SK-N-SH (cell line): ENCODE measurements around the gene ASB3. TPM values are rescaled to one million over a fixed set of nuclear protein-coding genes. Genes with fewer than 3 reads are reported as not detected.
"Not testable (repeated sequence)": the region's sequence is repeated elsewhere in the genome, so short reads cannot be mapped to it uniquely, and the experiment has no call there.

Experiments used
- CTCF ChIA-PET: fragments of 300-600, 350-600 bp; formaldehyde crosslinking; extraction: SDS; loops from one replicate; lab custom pipeline; 2021; lab: Yijun Ruan, JAX
- POLR2A ChIA-PET: fragments of 350-600 bp; sonication (Branson Sonifier 250); formaldehyde crosslinking; extraction: SDS; loops from one replicate; lab custom pipeline; 2020; ENCODE audit warnings: antibody characterized with exemption, inconsistent platforms; lab: Yijun Ruan, JAX
- DNase-seq: peaks from one replicate; pipeline ENCODE4 v3.0.0; 2012
- H2AFZ ChIP-seq: fragments of 200-600 bp; sonication (generic); 2 replicates; pipeline ENCODE4 v1.8.1; 2016; ENCODE audit warnings: antibody characterized with exemption, mild to moderate bottlenecking, low read depth
- H3F3A ChIP-seq: fragments of 200-600 bp; sonication (generic); replicated peaks from 2 replicates; pipeline ENCODE3; 2016; ENCODE audit warnings: antibody characterized with exemption, mild to moderate bottlenecking; ENCODE audit not compliant: insufficient read depth
- H3K27ac ChIP-seq, 2 experiments: fragments of 200-500 bp in 1 of 2; fragments of 200-600 bp in 1 of 2; sonication (Bioruptor generic) in 1 of 2; sonication (generic), shearing (Covaris generic) in 1 of 2; 2 replicates each; pipeline versions ENCODE4 v1.5.1 to v1.6.1; 2014 to 2016; ENCODE audit warnings: low read depth in 2 of 2, inconsistent platforms in 1 of 2, low read length in 1 of 2, mild to moderate bottlenecking in 1 of 2, mixed read lengths in 1 of 2
- H3K27me3 ChIP-seq: fragments of 200-600 bp; sonication (generic), shearing (Covaris generic); 2 replicates; pipeline ENCODE4 v1.6.1; 2016; ENCODE audit warnings: mixed run types; ENCODE audit not compliant: insufficient read depth
- H3K36me3 ChIP-seq, 2 experiments: fragments of 200-500 bp in 1 of 2; fragments of 200-600 bp in 1 of 2; sonication (Bioruptor generic) in 1 of 2; sonication (generic) in 1 of 2; replicated peaks in 1 of 2; 2 replicates each; pipeline versions ENCODE3 to v1.5.1; 2014 to 2016; ENCODE audit warnings: low read length in 1 of 2, mild to moderate bottlenecking in 1 of 2; ENCODE audit not compliant: insufficient read depth in 2 of 2, control insufficient read depth in 1 of 2
- H3K4me1 ChIP-seq, 2 experiments: fragments of 200-500 bp in 1 of 2; fragments of 200-600 bp in 1 of 2; sonication (Bioruptor generic) in 1 of 2; sonication (generic), shearing (Covaris generic) in 1 of 2; 2 replicates each; pipeline versions ENCODE4 v1.5.1 to v1.6.1; 2014 to 2016; ENCODE audit warnings: low read depth in 1 of 2, low read length in 1 of 2, mixed run types in 1 of 2; ENCODE audit not compliant: insufficient read depth in 2 of 2, control insufficient read depth in 1 of 2
- H3K4me2 ChIP-seq: fragments of 200-600 bp; sonication (generic), shearing (Covaris generic); 2 replicates; pipeline ENCODE4 v1.6.1; 2017; ENCODE audit warnings: mixed run types
- H3K4me3 ChIP-seq, 2 experiments: fragments of 200-500 bp in 1 of 2; fragments of 200-600 bp in 1 of 2; sonication (Bioruptor generic) in 1 of 2; sonication (generic), shearing (Covaris generic) in 1 of 2; 2 replicates each; pipeline versions ENCODE4 v1.5.1 to v1.8.1; 2014 to 2016; ENCODE audit warnings: low read depth in 2 of 2, inconsistent platforms in 1 of 2, low read length in 1 of 2, mild to moderate bottlenecking in 1 of 2, mixed read lengths in 1 of 2, moderate library complexity in 1 of 2
- H3K79me2 ChIP-seq: fragments of 200-600 bp; sonication (generic); 2 replicates; pipeline ENCODE4 v1.8.1; 2017; ENCODE audit warnings: mild to moderate bottlenecking; ENCODE audit not compliant: insufficient read depth
- H3K9ac ChIP-seq: fragments of 200-600 bp; sonication (generic); 2 replicates; pipeline ENCODE4 v1.6.1; 2017; ENCODE audit warnings: mixed run types
- H3K9me2 ChIP-seq: fragments of 200-600 bp; sonication (generic); 2 replicates; pipeline ENCODE4 v1.6.1; 2017; ENCODE audit warnings: mixed run types
- H3K9me3 ChIP-seq: fragments of 200-600 bp; sonication (generic); 2 replicates; pipeline ENCODE4 v1.6.1; 2017; ENCODE audit warnings: mixed run types, mild to moderate bottlenecking, moderate library complexity
- H4K20me1 ChIP-seq: fragments of 200-600 bp; sonication (generic); 2 replicates; pipeline ENCODE4 v1.6.1; 2017; ENCODE audit warnings: mild to moderate bottlenecking, mixed run types; ENCODE audit not compliant: insufficient read depth
- CHD2 ChIP-seq: fragments of 150-350 bp; IDR thresholded peaks from 2 replicates; pipeline ENCODE4 v1.6.1; 2018; ENCODE audit warnings: low read length; ENCODE audit not compliant: partially characterized antibody
- CTCF ChIP-seq: fragments of 200-600 bp; sonication (generic); IDR thresholded peaks from 2 replicates; pipeline ENCODE4 v1.6.1; 2017; ENCODE audit warnings: antibody characterized with exemption, mild to moderate bottlenecking, moderate library complexity
- EP300 ChIP-seq, 2 experiments: IDR thresholded peaks; 2 replicates each; pipeline versions ENCODE4 v1.4.0 to v1.6.1; 2012; ENCODE audit warnings: borderline replicate concordance in 1 of 2, low read depth in 1 of 2, low read length in 1 of 2
- FOSL2 ChIP-seq: IDR thresholded peaks from 2 replicates; pipeline ENCODE4 v1.4.0; 2012; ENCODE audit warnings: low read depth, mild to moderate bottlenecking, moderate library complexity, borderline replicate concordance
- FOXJ3 ChIP-seq: sonication (generic); formaldehyde crosslinking; IDR thresholded peaks from 2 replicates; pipeline ENCODE4 v1.5.1; 2020; ENCODE audit warnings: mild to moderate bottlenecking, missing genetic modification reagents
- POLR2AphosphoS5 ChIP-seq: IDR thresholded peaks from 2 replicates; pipeline ENCODE4 v1.6.1; 2012; ENCODE audit warnings: low read depth, low read length
- RCOR1 ChIP-seq: fragments of 150-350 bp; IDR thresholded peaks from 2 replicates; pipeline ENCODE4 v1.6.1; 2017; ENCODE audit warnings: antibody characterized with exemption, low read length
- RXRA ChIP-seq: IDR thresholded peaks from 2 replicates; pipeline ENCODE4 v1.4.0; 2012; ENCODE audit warnings: low read depth, mild to moderate bottlenecking, borderline replicate concordance
- ZBTB33 ChIP-seq: IDR thresholded peaks from 2 replicates; pipeline ENCODE4 v1.4.0; 2012; ENCODE audit warnings: low read depth, borderline replicate concordance
- WGBS: methylation state at CpG from one replicate; pipeline ENCODE4 v1.1.6; 2017; ENCODE audit warnings: low lambda C conversion rate; 5-methylcytosine and 5-hydroxymethylcytosine counted together
- polyA plus RNA-seq, 3 experiments: library from polyadenylated mRNA; depleted of rRNA; stranded (reverse); fragments of >200 nt; gene quantifications; 2 replicates each; pipeline ENCODE4 v1.2.3, GENCODE V29; 2012
- TF ChIP-seq, protein P1 (sequence below): IDR thresholded peaks from 2 replicates; pipeline ENCODE4 v1.4.0; 2012; ENCODE audit warnings: low read depth
- TF ChIP-seq, protein P2 (sequence below): fragments of 150-350 bp; IDR thresholded peaks from 2 replicates; pipeline ENCODE4 v1.6.1; 2017; ENCODE audit warnings: antibody characterized with exemption, low read length, low read depth, borderline replicate concordance

Gene ASB3
- polyA plus RNA-seq, 1 of the 3 experiments (the other 2 are of a cell fraction) = 16.2 TPM

DNA sequence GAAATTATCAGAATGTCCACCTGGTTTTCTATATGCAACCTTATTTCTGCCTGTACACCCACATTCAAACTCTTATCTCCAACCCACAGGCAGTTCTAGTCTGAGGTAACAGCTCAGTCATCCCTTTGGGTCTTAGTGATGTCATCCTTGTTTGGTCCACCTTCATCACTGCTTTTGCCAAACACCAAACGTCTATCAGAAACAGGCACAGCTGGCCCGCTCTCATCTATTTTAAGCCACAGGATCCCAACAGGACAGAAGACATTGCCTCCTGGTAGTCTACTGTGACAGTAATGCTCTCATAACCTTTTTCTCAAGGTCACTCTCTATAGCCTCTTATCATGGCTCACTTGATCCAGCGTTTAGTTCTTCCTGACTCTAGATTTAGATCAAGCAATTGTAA lies 118.1 kb downstream of the ASB3 start:
- Histone ChIP-seq H3F3A (no peaks in the 10 kb centered on the region), H3K36me3 (no peaks in the 10 kb centered on the region), H3K27ac (no peak overlapping the region), H3K9me3 (no peaks in the 10 kb centered on the region), H3K9me2 (no peaks in the 10 kb centered on the region), H3K4me2 (no peak overlapping the region), H3K4me1 (no peaks in the 10 kb centered on the region), H4K20me1 (no peaks in the 10 kb centered on the region), H2AFZ (no peak overlapping the region), H3K79me2 (no peaks in the 10 kb centered on the region), H3K27me3 (no peaks in the 10 kb centered on the region), H3K9ac (no peak overlapping the region), H3K4me3 (no peak overlapping the region)
- ChIA-PET CTCF (no interaction called here), POLR2A (no interaction called here)
- no peak for DNase-seq
- TF ChIP-seq, protein P1, sequence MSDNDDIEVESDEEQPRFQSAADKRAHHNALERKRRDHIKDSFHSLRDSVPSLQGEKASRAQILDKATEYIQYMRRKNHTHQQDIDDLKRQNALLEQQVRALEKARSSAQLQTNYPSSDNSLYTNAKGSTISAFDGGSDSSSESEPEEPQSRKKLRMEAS = no peak
- TF ChIP-seq CHD2 = no peak
- 93% methylated on average over 3 of the region's 3 CpGs for WGBS

- H3K36me3 ChIP-seq, H3K9me2 ChIP-seq, H3F3A ChIP-seq, H3K27ac ChIP-seq, H3K4me3 ChIP-seq, POLR2A ChIA-PET, CTCF ChIA-PET, H3K9ac ChIP-seq, H3K4me1 ChIP-seq, H3K4me2 ChIP-seq, H2AFZ ChIP-seq, H3K9me3 ChIP-seq, H3K79me2 ChIP-seq, H3K27me3 ChIP-seq, DNase-seq, H4K20me1 ChIP-seq: not testable (repeated sequence)
- WGBS = 92% methylated on average over 5 of the region's 5 CpGs
Observed at GRCh38 chr2:53667130-53667529, 119.6 kb downstream of the ASB3 start.

DNA sequence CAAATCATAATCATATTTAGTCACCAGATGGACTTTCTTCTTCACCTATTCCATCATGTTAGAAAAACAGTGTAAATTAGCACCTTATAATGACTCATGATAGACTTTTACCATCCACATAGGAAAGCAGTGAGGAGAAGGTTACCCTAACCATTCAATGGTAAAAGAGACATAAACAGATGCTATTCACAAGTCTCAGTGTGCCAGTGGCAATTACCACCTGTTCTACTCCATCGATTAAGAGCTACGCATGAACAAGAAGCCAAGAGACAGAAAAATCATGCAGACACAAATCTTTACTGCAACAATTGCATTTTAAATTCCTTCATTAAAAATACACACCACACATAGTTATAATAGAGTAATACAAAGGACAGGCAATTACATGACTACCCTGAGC lies 125.9 kb downstream of the ASB3 start:
- H3K36me3 ChIP-seq = no peaks in the 10 kb centered on the region
- no peak for DNase-seq
- no peaks in the 10 kb centered on the region for H3K4me1 ChIP-seq
- no peaks in the 10 kb centered on the region for H3K9me2 ChIP-seq
- no peak overlapping the region for H3K4me2 ChIP-seq
- no peak overlapping the region for H3K4me3 ChIP-seq
- 96% methylated on average over 2 of the region's 2 CpGs for WGBS
- ChIA-PET POLR2A (no interaction called here), CTCF (no interaction called here)
- no peaks in the 10 kb centered on the region for H3K9me3 ChIP-seq
- TF ChIP-seq RXRA = no peak
- no peak for TF ChIP-seq FOXJ3 (CRISPR knock-in tag)
- no peak for TF ChIP-seq POLR2AphosphoS5
- no peak for TF ChIP-seq RCOR1
- no peak for TF ChIP-seq CHD2
- no peak for TF ChIP-seq FOSL2
- TF ChIP-seq, protein P2, sequence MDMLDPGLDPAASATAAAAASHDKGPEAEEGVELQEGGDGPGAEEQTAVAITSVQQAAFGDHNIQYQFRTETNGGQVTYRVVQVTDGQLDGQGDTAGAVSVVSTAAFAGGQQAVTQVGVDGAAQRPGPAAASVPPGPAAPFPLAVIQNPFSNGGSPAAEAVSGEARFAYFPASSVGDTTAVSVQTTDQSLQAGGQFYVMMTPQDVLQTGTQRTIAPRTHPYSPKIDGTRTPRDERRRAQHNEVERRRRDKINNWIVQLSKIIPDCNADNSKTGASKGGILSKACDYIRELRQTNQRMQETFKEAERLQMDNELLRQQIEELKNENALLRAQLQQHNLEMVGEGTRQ = no peak
- TF ChIP-seq EP300 (IDR thresholded peaks at IDR 0.05; ENCODE audit: borderline replicate concordance in 1 of 2, low read depth in 1 of 2, low read length in 1 of 2) = no peak
- TF ChIP-seq, protein P1 = no peak
- TF ChIP-seq CTCF = no peak
- no peak for TF ChIP-seq ZBTB33
- H3K79me2 ChIP-seq = no peaks in the 10 kb centered on the region
- H3K9ac ChIP-seq = no peak overlapping the region
- no peak overlapping the region for H3K27ac ChIP-seq
- no peaks in the 10 kb centered on the region for H3F3A ChIP-seq
- no peaks in the 10 kb centered on the region for H4K20me1 ChIP-seq
- H2AFZ ChIP-seq = no peak overlapping the region
- H3K27me3 ChIP-seq = no peaks in the 10 kb centered on the region

DNA sequence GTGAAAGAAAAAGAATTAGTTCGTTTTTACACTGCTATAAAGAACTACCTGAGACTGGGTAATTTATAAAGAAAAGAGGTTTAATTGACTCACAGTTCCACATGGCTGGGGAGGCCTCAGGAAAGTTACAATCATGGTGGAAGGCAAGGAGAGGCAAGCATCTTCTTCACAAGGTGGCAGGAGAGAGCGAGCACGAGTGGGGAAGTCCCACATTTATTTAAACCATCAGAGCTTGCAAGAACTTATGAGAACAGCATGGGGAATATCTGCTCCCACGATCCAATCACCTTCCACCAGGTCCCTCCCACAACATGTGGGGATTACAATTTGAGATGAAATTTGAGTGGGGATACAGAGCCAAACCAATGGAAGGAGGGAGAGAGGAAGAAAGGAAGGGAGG lies 128.3 kb downstream of the ASB3 start:
- H3K27ac ChIP-seq, H4K20me1 ChIP-seq, H3K27me3 ChIP-seq, POLR2A ChIA-PET, DNase-seq, H3K79me2 ChIP-seq, H3K9me3 ChIP-seq, H3K4me1 ChIP-seq, H3K9me2 ChIP-seq, H3K4me3 ChIP-seq, H3K36me3 ChIP-seq, H3F3A ChIP-seq, H3K9ac ChIP-seq, H2AFZ ChIP-seq, H3K4me2 ChIP-seq, CTCF ChIA-PET: not testable (repeated sequence)
- WGBS = 76% methylated on average over 4 of the region's 4 CpGs
